Aortic smooth muscle cell (primary cell): Measurements from ENCODE around the gene MLNR. TPM values are rescaled to one million over a fixed set of nuclear protein-coding genes. Genes with fewer than 3 reads are reported as not detected.

Experiments used
- total RNA-seq: library from RNA; depleted of rRNA; stranded (reverse); fragments of >200 nt; gene quantifications from 2 replicates; pipeline ENCODE4 v1.2.3, GENCODE V29; 2014

Gene MLNR
- total RNA-seq = not detected in 2 replicates

DNA sequence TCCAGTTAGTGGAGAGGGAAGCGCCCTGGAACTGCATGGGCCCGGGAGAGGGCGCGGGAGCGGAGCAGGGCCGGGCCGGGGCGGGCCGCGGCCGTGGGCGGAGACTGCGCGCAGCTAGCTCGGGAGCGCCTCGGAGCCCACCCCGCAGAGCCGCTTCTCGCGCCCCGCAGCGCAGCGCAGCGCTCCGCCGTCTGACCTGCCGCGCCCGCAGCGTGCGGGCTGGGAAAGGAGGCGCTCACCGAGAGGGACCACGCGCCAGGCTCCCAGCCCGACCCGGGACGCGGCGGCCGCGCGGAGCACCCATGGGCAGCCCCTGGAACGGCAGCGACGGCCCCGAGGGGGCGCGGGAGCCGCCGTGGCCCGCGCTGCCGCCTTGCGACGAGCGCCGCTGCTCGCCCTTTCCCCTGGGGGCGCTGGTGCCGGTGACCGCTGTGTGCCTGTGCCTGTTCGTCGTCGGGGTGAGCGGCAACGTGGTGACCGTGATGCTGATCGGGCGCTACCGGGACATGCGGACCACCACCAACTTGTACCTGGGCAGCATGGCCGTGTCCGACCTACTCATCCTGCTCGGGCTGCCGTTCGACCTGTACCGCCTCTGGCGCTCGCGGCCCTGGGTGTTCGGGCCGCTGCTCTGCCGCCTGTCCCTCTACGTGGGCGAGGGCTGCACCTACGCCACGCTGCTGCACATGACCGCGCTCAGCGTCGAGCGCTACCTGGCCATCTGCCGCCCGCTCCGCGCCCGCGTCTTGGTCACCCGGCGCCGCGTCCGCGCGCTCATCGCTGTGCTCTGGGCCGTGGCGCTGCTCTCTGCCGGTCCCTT lies at the start of gene MLNR:
Gene MLNR (plus strand): TSS at position 303 of the 820 bp plus-strand sequence. CDS start 0 bp downstream, at position 303.

GRCh38 chr13:49247643-49248621 lies 27.8 kb downstream of the MLNR start, which contains the start of gene CDADC1:
Gene CDADC1 (plus strand): TSS chr13:49247925. CDS start chr13:49248038, 113 bp downstream.

Other genes starting within 250 kb of the MLNR start
- 61.8 and 79.5 TPM in 2 replicates for gene FNDC3A, start 244.4 kb upstream of the MLNR start, total RNA-seq
- 3.7 and 5.5 TPM in 2 replicates for gene CDADC1, start 27.6 kb downstream of the MLNR start, total RNA-seq
- gene CAB39L, start 223.7 kb downstream of the MLNR start, total RNA-seq = 13.9 and 16.4 TPM in 2 replicates
- gene SETDB2, start 223.9 kb downstream of the MLNR start, total RNA-seq = 6.7 and 9.5 TPM in 2 replicates